IgD-negative memory B cell (primary cell): ENCODE data around the gene GUCA1A. TPM values are rescaled to one million over a fixed set of nuclear protein-coding genes. Genes with fewer than 3 reads are reported as not detected.
A peak's percentile ranks its signal among the peaks of the same experiment; 100 is the strongest.

Source experiments
- H3K27ac Mint-ChIP-seq, 3 donors: one replicate each; pipeline ENCODE4 v1.8.0; 2020 to 2022; ENCODE audit warnings: mild to moderate bottlenecking in 3 of 3, mixed read lengths in 3 of 3, moderate library complexity in 1 of 3
- H3K27me3 Mint-ChIP-seq: one replicate; pipeline ENCODE4 v1.8.0; 2021; ENCODE audit warnings: mixed read lengths
- H3K36me3 Mint-ChIP-seq: one replicate; pipeline ENCODE4 v1.8.0; 2020; ENCODE audit warnings: mild to moderate bottlenecking, mixed read lengths
- H3K4me1 Mint-ChIP-seq, 3 donors: one replicate each; pipeline ENCODE4 v1.8.0; 2020 to 2022; ENCODE audit warnings: mixed read lengths in 3 of 3, mild to moderate bottlenecking in 1 of 3
- H3K4me3 Mint-ChIP-seq, 4 donors: one replicate each; pipeline ENCODE4 v1.8.0; 2020 to 2022; ENCODE audit warnings: mild to moderate bottlenecking in 4 of 4, mixed read lengths in 4 of 4, moderate library complexity in 3 of 4
- H3K9me3 Mint-ChIP-seq, 3 donors: one replicate each; pipeline ENCODE4 v1.8.0; 2020 to 2021; ENCODE audit warnings: mixed read lengths in 3 of 3, mild to moderate bottlenecking in 1 of 3
- polyA plus RNA-seq: library from polyadenylated mRNA; unstranded; fragments of 300-500 nt; fragmentation: Illumina TruSeq; gene quantifications from one replicate; pipeline ENCODE4 v1.2.3, GENCODE V29; 2021

GUCA1A gene
- polyA plus RNA-seq, 1 donor from 2014 or later: not detected

GRCh38 chr6:42224222-42225028, 51.3 kb downstream of the GUCA1A start:
- Mint-ChIP-seq H3K4me1 (peaks cover 0 to 6% (median 4%) of the 10 kb centered on the region in 3 donors), H3K27me3 (no peaks in the 10 kb centered on the region), H3K4me3 (peak overlapping the region in 3 of 4 donors; percentile 22 to 55 (median 35)), H3K36me3 (peaks cover 5% of the 10 kb centered on the region), H3K27ac (no peak overlapping the region), H3K9me3 (no peaks in the 10 kb centered on the region)

GRCh38 chr6:42225029-42225339, 51.8 kb downstream of the GUCA1A start:
- Mint-ChIP-seq H3K9me3 (no peaks in the 10 kb centered on the region), H3K36me3 (peaks cover 5% of the 10 kb centered on the region), H3K4me3 (no peak overlapping the region), H3K27me3 (no peaks in the 10 kb centered on the region), H3K27ac (no peak overlapping the region), H3K4me1 (peaks cover 0 to 6% (median 4%) of the 10 kb centered on the region in 3 donors)

GRCh38 chr6:42225419-42225818, 52.3 kb downstream of the GUCA1A start:
- H3K9me3 Mint-ChIP-seq: no peaks in the 10 kb centered on the region
- H3K27me3 Mint-ChIP-seq: no peaks in the 10 kb centered on the region
- no peak overlapping the region for H3K27ac Mint-ChIP-seq
- H3K36me3 Mint-ChIP-seq: peaks cover 5% of the 10 kb centered on the region
- no peak overlapping the region for H3K4me3 Mint-ChIP-seq
- H3K4me1 Mint-ChIP-seq: peaks cover 0 to 6% (median 4%) of the 10 kb centered on the region in 3 donors

DNA sequence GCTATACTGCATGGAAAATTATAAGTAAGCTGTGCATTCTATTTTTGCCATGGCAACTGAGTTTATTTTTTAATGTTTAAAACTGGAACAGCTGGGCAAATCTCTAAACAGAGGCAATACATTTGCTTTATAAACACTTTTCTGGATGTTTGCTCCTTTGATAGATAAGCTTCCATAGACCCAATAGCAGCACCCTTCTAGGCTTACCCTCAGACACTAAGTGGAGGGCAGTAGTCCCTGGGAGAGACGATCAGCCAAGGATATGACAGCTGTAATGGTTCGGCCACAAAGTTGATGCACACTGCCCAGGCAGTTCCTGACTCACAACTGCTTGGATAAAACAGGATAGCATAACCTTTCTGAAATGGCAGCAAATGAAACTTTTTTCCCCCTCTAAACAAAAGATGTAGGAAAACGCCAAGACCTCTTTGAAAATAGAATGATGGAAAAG, 53.0 kb downstream of the GUCA1A start:
- peaks cover 0 to 6% (median 4%) of the 10 kb centered on the region in 3 donors for H3K4me1 Mint-ChIP-seq
- peaks cover 5% of the 10 kb centered on the region for H3K36me3 Mint-ChIP-seq
- H3K9me3 Mint-ChIP-seq: no peaks in the 10 kb centered on the region
- H3K27me3 Mint-ChIP-seq: no peaks in the 10 kb centered on the region
- H3K4me3 Mint-ChIP-seq: no peak overlapping the region
- no peak overlapping the region for H3K27ac Mint-ChIP-seq

GRCh38 chr6:42226645-42227143, 53.5 kb downstream of the GUCA1A start:
- Mint-ChIP-seq H3K27me3 (no peaks in the 10 kb centered on the region), H3K4me3 (no peak overlapping the region), H3K36me3 (peaks cover 5% of the 10 kb centered on the region), H3K9me3 (no peaks in the 10 kb centered on the region), H3K4me1 (peaks cover 0 to 6% (median 4%) of the 10 kb centered on the region in 3 donors), H3K27ac (no peak overlapping the region)

DNA sequence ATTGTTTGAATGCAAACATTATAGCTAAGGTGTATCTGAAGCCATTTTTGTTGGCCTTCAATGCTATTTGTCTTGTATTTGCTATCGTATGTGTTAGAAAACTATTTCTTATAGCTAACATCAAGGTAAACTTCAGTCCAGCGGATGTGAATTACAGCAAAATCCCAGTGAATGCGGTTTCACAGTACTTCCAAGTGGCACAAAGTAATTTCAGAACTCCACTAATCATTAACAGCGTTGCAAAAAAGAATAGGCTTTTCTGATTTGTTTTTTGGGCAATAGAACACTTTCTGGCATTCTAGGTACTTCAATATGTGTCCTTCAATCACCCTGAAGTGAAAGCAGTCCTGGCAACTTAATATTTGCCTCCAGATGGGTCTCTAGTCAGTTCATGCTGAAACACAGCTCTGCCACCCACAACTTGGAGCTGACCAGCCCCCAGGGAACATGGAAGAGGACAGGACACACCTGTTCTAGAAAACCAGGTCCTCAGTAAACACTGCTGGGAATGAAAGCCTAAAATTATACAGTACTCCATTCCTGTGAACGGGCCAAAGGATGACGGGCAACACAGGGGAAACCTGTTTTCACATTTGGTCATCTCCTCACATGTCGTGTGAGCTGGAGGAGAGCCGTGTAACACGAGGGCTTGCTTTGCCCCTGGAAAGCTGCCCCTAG, 54.1 kb downstream of the GUCA1A start:
- peaks cover 0 to 6% (median 4%) of the 10 kb centered on the region in 3 donors for H3K4me1 Mint-ChIP-seq
- H3K9me3 Mint-ChIP-seq: no peaks in the 10 kb centered on the region
- no peaks in the 10 kb centered on the region for H3K27me3 Mint-ChIP-seq
- H3K36me3 Mint-ChIP-seq: peaks cover 5% of the 10 kb centered on the region
- no peak overlapping the region for H3K27ac Mint-ChIP-seq
- no peak overlapping the region for H3K4me3 Mint-ChIP-seq

DNA sequence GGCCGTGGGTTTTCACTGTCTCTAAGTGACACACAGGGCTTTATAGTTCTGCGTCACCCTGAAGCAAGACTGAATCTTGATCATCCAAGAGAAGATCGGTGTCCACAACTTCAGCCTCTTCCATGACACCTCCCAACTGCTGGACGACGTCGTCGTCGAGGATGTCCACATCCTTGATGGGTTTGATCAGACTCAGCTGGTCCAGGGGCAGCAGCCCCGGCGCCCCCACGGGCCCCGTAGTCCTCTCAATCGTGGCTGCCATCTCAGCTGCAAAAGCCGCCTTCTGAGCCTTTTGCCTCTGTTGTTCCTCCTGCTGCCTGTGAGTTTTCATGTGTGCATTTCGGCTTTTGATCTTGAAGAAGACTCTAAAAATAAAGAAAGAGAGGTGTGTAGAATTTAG, 55.1 kb downstream of the GUCA1A start:
- Mint-ChIP-seq H3K4me1 (peaks cover 0 to 6% (median 4%) of the 10 kb centered on the region in 3 donors), H3K27ac (no peak overlapping the region), H3K27me3 (no peaks in the 10 kb centered on the region), H3K4me3 (no peak overlapping the region), H3K9me3 (no peaks in the 10 kb centered on the region), H3K36me3 (peaks cover 5% of the 10 kb centered on the region)

Other genes starting within 250 kb of the GUCA1A start
- gene CCND3, start 231.6 kb upstream of the GUCA1A start, polyA plus RNA-seq: 309 TPM
- gene TAF8, start 122.8 kb upstream of the GUCA1A start, polyA plus RNA-seq: 22.2 TPM
- gene C6orf132, start 30.7 kb upstream of the GUCA1A start, polyA plus RNA-seq: not detected
- 0.54 TPM for gene GUCA1B, start 21.6 kb downstream of the GUCA1A start, polyA plus RNA-seq
- 44.8 TPM for gene MRPS10, start 44.5 kb downstream of the GUCA1A start, polyA plus RNA-seq